GM12891 (cell line): ENCODE results near the gene UMAD1.

Experiments
- POU2F2 ChIP-seq: IDR thresholded peaks from 2 replicates; pipeline ENCODE4 v1.6.1; 2011; ENCODE audit warnings: low read depth, mild to moderate bottlenecking, control low read depth, low read length, moderate library complexity
- SPI1 ChIP-seq: IDR thresholded peaks from 2 replicates; pipeline ENCODE4 v1.6.1; 2011; ENCODE audit warnings: low read depth, low read length, control low read depth
- TAF1 ChIP-seq: IDR thresholded peaks from 2 replicates; pipeline ENCODE4 v1.6.1; 2011; ENCODE audit warnings: low read depth, low read length, control low read depth

DNA sequence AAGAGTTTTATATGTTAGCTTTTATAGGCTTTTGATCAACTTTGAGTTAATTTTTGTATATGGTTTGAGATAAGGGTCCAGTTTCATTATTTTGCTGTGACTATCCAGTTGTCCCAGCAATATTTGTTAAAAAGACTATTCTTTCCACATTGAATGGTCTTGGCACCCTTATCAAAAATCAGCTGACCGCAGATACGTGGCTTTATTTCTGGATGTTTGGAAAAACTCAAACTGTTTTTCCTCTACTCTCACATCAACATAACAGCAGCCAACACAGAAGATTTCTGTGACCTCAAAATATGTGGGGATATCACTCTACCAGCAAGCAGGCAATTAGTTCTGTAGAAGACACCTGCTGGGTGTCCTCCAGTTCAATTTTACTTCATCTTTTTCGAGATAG lies 211.4 kb downstream of the UMAD1 start:
- no peak for TF ChIP-seq POU2F2
- TF ChIP-seq SPI1 = no peak
- TF ChIP-seq TAF1 = no peak
